Bronchial epithelial cell (primary cell): ENCODE measurements around the gene BTN3A1. TPM values are rescaled to one million over a fixed set of nuclear protein-coding genes. Genes with fewer than 3 reads are reported as not detected.

ENCODE experiments used
- DNase-seq: peaks from one replicate; pipeline ENCODE4 v3.0.0-alpha.2; 2010; ENCODE audit warnings: low read depth
- FAIRE-seq: peaks from 2 replicates; lab custom pipeline; 2011; peaks lifted over from hg19 to GRCh38; lab: Jason Lieb, UNC
- H3K27me3 ChIP-seq: 2 replicates; pipeline ENCODE4 v1.5.1; 2011; ENCODE audit warnings: low read length; ENCODE audit not compliant: control insufficient read depth, insufficient read depth
- H3K36me3 ChIP-seq: 2 replicates; pipeline ENCODE4 v1.5.1; 2011; ENCODE audit warnings: low read length; ENCODE audit not compliant: control insufficient read depth, insufficient read depth
- H3K4me3 ChIP-seq: 2 replicates; pipeline ENCODE4 v1.5.1; 2011; ENCODE audit warnings: mild to moderate bottlenecking, low read depth, low read length, control low read depth
- CTCF ChIP-seq: IDR thresholded peaks from 2 replicates; pipeline ENCODE4 v1.5.1; 2011; ENCODE audit warnings: mild to moderate bottlenecking, moderate library complexity, low read length, control low read depth, inconsistent platforms; ENCODE audit not compliant: insufficient read depth, severe bottlenecking
- total RNA-seq: library from RNA; depleted of rRNA; stranded (reverse); fragments of >200 nt; gene quantifications from 2 replicates; pipeline ENCODE4 v1.2.1, GENCODE V29; 2014

BTN3A1 gene
- total RNA-seq, 1 donor from 2014 or later: 3.9 TPM

- no peaks in the 10 kb centered on the region for H3K27me3 ChIP-seq
- TF ChIP-seq CTCF: no peak
- FAIRE-seq (no peak), DNase-seq (no peak)
- no peak overlapping the region for H3K4me3 ChIP-seq
- no peaks in the 10 kb centered on the region for H3K36me3 ChIP-seq
These were observed 20.0 kb upstream of the BTN3A1 start for GRCh38 chr6:26382121-26382520.

GRCh38 chr6:26383624-26384417, 18.3 kb upstream of the BTN3A1 start:
- H3K36me3 ChIP-seq: no peaks in the 10 kb centered on the region
- FAIRE-seq (no peak), DNase-seq (peak; percentile 55)
- TF ChIP-seq CTCF: no peak
- H3K27me3 ChIP-seq: no peaks in the 10 kb centered on the region
- H3K4me3 ChIP-seq: peak overlapping the region; percentile 60

- no peak for FAIRE-seq
- no peak for TF ChIP-seq CTCF
- H3K36me3 ChIP-seq: no peaks in the 10 kb centered on the region
- DNase-seq: no peak
- H3K4me3 ChIP-seq: no peak overlapping the region
- H3K27me3 ChIP-seq: no peaks in the 10 kb centered on the region
These were observed 16.3 kb upstream of the BTN3A1 start for GRCh38 chr6:26385734-26386125.

- FAIRE-seq (no peak), DNase-seq (no peak)
- H3K36me3 ChIP-seq: no peaks in the 10 kb centered on the region
- TF ChIP-seq CTCF: no peak
- H3K4me3 ChIP-seq: no peak overlapping the region
- H3K27me3 ChIP-seq: no peaks in the 10 kb centered on the region
These were observed 14.5 kb upstream of the BTN3A1 start for GRCh38 chr6:26387565-26387964.

- no peak for FAIRE-seq
- DNase-seq: no peak
- Histone ChIP-seq H3K36me3 (no peaks in the 10 kb centered on the region), H3K27me3 (no peaks in the 10 kb centered on the region), H3K4me3 (no peak overlapping the region)
- no peak for TF ChIP-seq CTCF
These were observed 14.1 kb upstream of the BTN3A1 start for GRCh38 chr6:26388014-26388413.

- TF ChIP-seq CTCF: no peak
- Histone ChIP-seq H3K27me3 (no peaks in the 10 kb centered on the region), H3K4me3 (no peak overlapping the region), H3K36me3 (no peaks in the 10 kb centered on the region)
- FAIRE-seq (no peak), DNase-seq (peak; percentile 39)
These were observed 13.6 kb upstream of the BTN3A1 start for GRCh38 chr6:26388441-26388840.
